HG03457 (cell line): ENCODE results near the gene CD74.

Source experiments
- ATAC-seq: cut with Tn5 transposase; IDR thresholded peaks from one replicate; pipeline ENCODE4 v1.9.1; 2021; ENCODE audit warnings: moderate number of reproducible peaks; ENCODE audit not compliant: unreplicated experiment

CD74 gene

GRCh38 chr5:150410524-150411244 is 2.0 kb downstream of the CD74 start:
- no peak for ATAC-seq

GRCh38 chr5:150409638-150410523 is 2.8 kb downstream of the CD74 start:
- ATAC-seq: no peak

- ATAC-seq: no peak
Measured at GRCh38 chr5:150408231-150408943, 4.3 kb downstream of the CD74 start.

GRCh38 chr5:150407096-150407720 is 5.5 kb downstream of the CD74 start:
- no peak for ATAC-seq

GRCh38 chr5:150406723-150407095 is 6.0 kb downstream of the CD74 start:
- ATAC-seq: no peak

GRCh38 chr5:150406103-150406722 is 6.5 kb downstream of the CD74 start:
- no peak for ATAC-seq

- no peak for ATAC-seq
Measured at GRCh38 chr5:150404941-150405816, 7.5 kb downstream of the CD74 start.

- ATAC-seq: no peak
Measured at GRCh38 chr5:150404535-150404934, 8.2 kb downstream of the CD74 start.

- no peak for ATAC-seq
Measured at GRCh38 chr5:150404121-150404520, 8.6 kb downstream of the CD74 start.

- no peak for ATAC-seq
Measured at GRCh38 chr5:150402901-150403342, 9.8 kb downstream of the CD74 start.

- ATAC-seq: no peak
Measured at GRCh38 chr5:150402229-150402773, 10.4 kb downstream of the CD74 start.

- no peak for ATAC-seq
Measured at GRCh38 chr5:150401376-150402228, 11.1 kb downstream of the CD74 start.

GRCh38 chr5:150401076-150401375 is 11.7 kb downstream of the CD74 start:
- no peak for ATAC-seq

GRCh38 chr5:150400316-150401075 is 12.2 kb downstream of the CD74 start:
- no peak for ATAC-seq

GRCh38 chr5:150399524-150400211 is 13.0 kb downstream of the CD74 start:
- ATAC-seq: no peak

- peak; percentile 60 for ATAC-seq
Measured at GRCh38 chr5:150398722-150399523, 13.8 kb downstream of the CD74 start.
